Activated naive CD8-positive, alpha-beta T cell (primary cell): ENCODE measurements around the gene EXOG.
A peak's percentile ranks its signal among the peaks of the same experiment; 100 is the strongest.

Source experiments
- H3K27ac Mint-ChIP-seq: one replicate; pipeline ENCODE4 v1.8.0; 2021; ENCODE audit warnings: mixed read lengths
- H3K27me3 Mint-ChIP-seq: one replicate; pipeline ENCODE4 v1.8.0; 2021; ENCODE audit warnings: mixed read lengths
- H3K36me3 Mint-ChIP-seq: one replicate; pipeline ENCODE4 v1.8.0; 2021; ENCODE audit warnings: mixed read lengths
- H3K4me1 Mint-ChIP-seq: one replicate; pipeline ENCODE4 v1.8.0; 2021; ENCODE audit warnings: low read depth, mixed read lengths
- H3K4me3 Mint-ChIP-seq: one replicate; pipeline ENCODE4 v1.8.0; 2021; ENCODE audit warnings: mild to moderate bottlenecking, mixed read lengths
- H3K9me3 Mint-ChIP-seq: one replicate; pipeline ENCODE4 v1.8.0; 2021; ENCODE audit warnings: low read depth, mixed read lengths

Gene EXOG

DNA sequence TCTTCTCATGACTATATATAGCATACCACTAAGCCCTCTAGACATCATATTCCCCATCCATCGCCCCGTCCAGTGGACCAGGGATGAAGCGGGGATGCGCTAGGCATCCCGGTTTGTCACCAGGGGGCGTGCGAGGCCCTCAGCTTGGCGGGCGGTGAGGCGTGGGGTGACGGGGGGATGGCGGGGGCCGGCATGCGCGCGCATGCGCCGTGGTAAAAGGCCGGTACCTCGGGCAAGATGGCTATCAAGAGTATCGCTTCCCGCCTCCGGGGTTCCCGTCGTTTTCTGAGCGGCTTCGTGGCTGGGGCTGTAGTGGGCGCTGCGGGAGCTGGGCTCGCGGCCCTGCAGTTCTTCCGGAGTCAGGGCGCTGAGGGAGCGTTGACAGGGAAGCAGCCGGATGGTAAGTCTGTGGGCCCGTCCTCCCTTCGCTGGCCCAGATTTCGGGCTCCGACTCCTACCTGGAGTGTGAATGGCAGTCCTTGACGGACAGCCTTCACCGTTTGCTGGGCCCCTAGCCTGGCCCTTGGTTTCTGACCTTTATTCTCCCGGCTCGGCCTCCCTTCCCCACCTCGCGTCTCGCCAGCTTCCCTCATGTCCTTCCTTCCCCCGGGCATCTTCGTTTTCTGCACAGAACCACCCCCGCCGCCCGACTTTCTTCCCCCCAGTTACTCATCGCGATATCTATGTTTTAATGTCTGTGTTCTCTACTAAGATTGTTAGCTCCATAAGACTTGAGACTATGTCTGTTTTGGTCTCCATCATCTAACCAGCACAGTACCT lies at the start of gene EXOG:
Gene EXOG (plus strand): TSS at position 210 of the 780 bp plus-strand sequence. CDS start 28 bp downstream, at position 238.
- Mint-ChIP-seq H3K27me3 (no peaks in the 10 kb centered on the region), H3K4me3 (peak within 1 kb of the TSS; percentile 98), H3K4me1 (peaks cover 22% of the 10 kb centered on the region), H3K36me3 (peaks cover 5% of the 10 kb centered on the region), H3K27ac (peak within 1 kb of the TSS; percentile 92), H3K9me3 (no peaks in the 10 kb centered on the region)

DNA sequence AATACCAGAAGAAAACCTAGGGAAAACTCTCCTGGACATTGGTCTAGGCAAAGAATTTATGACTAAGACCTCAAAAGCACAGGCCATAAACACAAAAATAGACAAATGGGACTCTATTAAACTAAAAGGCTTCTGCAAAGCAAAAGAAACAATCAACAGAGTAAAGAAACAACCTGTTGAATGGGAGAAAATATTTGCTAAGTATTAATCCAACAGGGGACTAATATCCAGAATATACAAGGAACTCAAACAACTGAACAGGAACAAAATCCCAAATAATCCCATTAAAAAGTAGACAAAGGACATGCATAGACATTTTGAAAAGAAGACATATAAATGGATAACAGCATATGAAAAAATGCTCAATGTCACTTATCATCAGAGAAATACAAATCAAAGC lies 49.3 kb upstream of the EXOG start:
- H3K27ac Mint-ChIP-seq, result no peak overlapping the region
- H3K27me3 Mint-ChIP-seq, result no peaks in the 10 kb centered on the region
- no peak overlapping the region for H3K4me3 Mint-ChIP-seq
- no peaks in the 10 kb centered on the region for H3K9me3 Mint-ChIP-seq
- no peaks in the 10 kb centered on the region for H3K36me3 Mint-ChIP-seq
- no peaks in the 10 kb centered on the region for H3K4me1 Mint-ChIP-seq

- Mint-ChIP-seq H3K4me1 (peaks cover 14% of the 10 kb centered on the region), H3K9me3 (no peaks in the 10 kb centered on the region), H3K36me3 (no peaks in the 10 kb centered on the region), H3K27ac (no peak overlapping the region), H3K27me3 (no peaks in the 10 kb centered on the region), H3K4me3 (no peak overlapping the region)
Observed at GRCh38 chr3:38450853-38451252, 45.3 kb upstream of the EXOG start.

DNA sequence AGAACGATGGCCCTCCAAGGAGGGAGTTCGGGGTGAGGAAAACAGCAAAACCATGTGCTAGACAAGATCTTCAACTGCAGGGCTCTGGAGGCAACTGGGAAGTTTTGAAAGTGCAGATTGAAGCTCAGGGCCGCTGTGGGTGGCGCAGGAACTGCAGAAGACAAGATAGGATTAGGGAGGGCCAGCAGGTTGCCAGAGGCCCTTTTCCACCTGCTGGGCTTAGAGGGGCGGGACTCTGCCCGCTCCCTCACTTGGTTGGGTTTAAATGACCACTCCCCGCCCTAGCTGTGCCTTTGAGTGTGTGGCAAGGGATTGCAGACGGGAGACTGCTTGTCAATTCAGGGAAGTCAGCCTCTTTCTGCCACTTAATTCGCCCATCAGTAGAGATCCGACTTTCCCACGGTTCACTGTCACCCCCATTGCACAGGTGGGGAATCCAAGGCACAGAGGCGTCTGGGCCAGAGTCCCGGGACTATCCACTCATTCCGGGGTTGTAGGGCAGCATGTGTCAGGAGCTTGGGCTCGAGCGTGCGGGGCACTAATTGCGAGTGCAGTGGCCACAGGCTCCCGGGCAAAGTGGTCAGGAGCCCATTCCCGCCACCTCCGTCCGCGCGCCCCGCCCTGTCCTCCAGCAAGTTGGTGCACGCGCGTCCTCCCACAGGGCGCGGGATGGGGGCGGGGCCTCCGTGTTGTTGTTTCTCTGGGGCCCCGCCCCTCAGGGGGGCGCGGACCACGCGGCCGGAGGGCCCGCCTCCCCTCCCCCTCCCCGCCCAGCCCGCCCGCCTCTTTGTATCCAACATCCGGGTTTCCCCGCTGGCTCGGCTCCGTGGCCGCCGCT lies 42.8 kb upstream of the EXOG start, which contains the start of gene ACVR2B:
Gene ACVR2B (plus strand): TSS at position 816 of the 838 bp plus-strand sequence. CDS start 433 bp downstream, outside the sequence.
- Mint-ChIP-seq H3K27ac (peak within 1 kb of the TSS; percentile 90), H3K9me3 (no peaks in the 10 kb centered on the region), H3K27me3 (no peaks in the 10 kb centered on the region), H3K4me1 (peaks cover 17% of the 10 kb centered on the region), H3K36me3 (no peaks in the 10 kb centered on the region), H3K4me3 (peak within 1 kb of the TSS; percentile 96)

- Mint-ChIP-seq H3K4me1 (peaks cover 17% of the 10 kb centered on the region), H3K4me3 (no peak overlapping the region), H3K36me3 (no peaks in the 10 kb centered on the region), H3K27ac (no peak overlapping the region), H3K9me3 (no peaks in the 10 kb centered on the region), H3K27me3 (no peaks in the 10 kb centered on the region)
Observed at GRCh38 chr3:38453913-38454177, 42.3 kb upstream of the EXOG start.

DNA sequence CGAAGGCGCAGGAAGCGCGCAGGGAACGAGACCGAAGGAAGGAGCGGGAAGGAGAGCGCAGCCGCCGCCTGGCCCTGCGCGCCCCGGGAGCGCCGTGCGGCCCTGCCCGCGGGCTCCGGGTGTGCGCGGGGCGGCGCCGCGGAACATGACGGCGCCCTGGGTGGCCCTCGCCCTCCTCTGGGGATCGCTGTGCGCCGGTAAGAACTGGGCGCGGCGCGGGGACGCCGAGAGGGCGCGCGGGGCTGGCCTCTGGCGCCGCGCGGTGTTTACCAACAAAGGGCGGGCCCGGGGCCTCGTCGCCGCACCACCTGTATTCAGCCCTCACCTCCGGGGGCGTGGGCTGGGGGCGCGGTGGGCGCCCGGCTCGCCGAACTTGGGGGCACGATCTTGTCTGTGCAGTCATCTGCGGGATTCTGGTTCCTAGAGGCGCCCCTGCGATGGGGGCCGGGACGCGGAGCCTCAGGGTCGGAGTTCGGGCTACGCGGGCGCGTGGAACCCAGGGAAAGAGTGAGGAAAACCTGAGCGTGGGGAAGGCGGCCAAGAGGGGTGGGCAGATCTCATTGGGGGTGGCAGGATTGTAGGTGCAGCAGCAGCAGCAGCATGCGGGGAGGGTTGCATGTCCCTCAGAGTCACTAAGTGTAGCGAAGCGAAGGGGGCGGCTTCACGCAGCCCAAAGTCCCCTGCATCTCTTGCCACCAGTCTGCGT lies 41.8 kb upstream of the EXOG start:
- Mint-ChIP-seq H3K4me1 (peaks cover 17% of the 10 kb centered on the region), H3K27me3 (no peaks in the 10 kb centered on the region), H3K4me3 (peak overlapping the region; percentile 96), H3K27ac (peak overlapping the region; percentile 90), H3K36me3 (no peaks in the 10 kb centered on the region), H3K9me3 (no peaks in the 10 kb centered on the region)

DNA sequence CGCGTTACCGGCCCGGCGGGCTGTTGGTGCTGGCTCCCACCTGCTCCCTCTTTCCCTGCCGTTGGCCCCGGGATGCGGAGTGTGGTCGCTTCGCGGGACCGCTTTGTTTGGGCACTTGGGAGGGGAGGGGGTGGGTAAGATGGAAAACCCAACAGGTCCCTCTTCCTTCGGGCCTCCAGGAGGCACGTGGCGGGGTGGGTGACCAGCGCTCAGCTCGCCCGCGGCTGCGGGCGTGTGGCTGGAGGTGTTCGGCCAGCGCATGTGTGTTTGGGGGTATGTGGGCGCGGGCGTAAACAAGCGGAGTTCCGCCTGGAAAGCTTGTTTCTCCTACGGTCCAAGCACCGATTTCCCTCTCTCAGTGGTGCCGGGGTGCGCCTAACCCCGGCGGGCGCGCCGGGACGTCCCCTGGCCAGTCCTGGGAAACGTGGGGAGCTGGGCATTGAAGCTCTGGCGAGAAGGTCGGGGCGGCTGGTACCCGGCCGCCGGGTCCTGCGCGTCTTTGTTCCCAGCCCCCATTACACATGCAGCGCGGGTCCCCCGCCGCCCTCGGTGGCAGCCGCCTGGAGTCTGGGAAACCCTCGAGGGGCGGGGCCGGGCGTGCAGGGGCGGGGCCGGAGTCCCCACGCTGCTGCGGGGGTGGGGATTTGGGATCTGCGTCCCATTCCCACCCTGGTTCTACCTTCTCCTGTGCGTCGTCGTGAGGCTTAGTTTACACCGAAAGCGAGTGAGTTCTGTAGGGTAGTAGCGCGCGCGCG lies 41.1 kb upstream of the EXOG start:
- Mint-ChIP-seq H3K27ac (peak overlapping the region; percentile 46), H3K9me3 (no peaks in the 10 kb centered on the region), H3K4me1 (peaks cover 17% of the 10 kb centered on the region), H3K27me3 (no peaks in the 10 kb centered on the region), H3K36me3 (no peaks in the 10 kb centered on the region), H3K4me3 (peak overlapping the region; percentile 96)

GRCh38 chr3:38455639-38456430 lies 40.3 kb upstream of the EXOG start:
- Mint-ChIP-seq H3K27me3 (no peaks in the 10 kb centered on the region), H3K4me1 (peaks cover 17% of the 10 kb centered on the region), H3K36me3 (no peaks in the 10 kb centered on the region), H3K4me3 (peak overlapping the region; percentile 96), H3K9me3 (no peaks in the 10 kb centered on the region), H3K27ac (peak overlapping the region; percentile 46)

GRCh38 chr3:38457111-38458003 lies 38.8 kb upstream of the EXOG start:
- no peak overlapping the region for H3K4me3 Mint-ChIP-seq
- no peak overlapping the region for H3K27ac Mint-ChIP-seq
- no peaks in the 10 kb centered on the region for H3K36me3 Mint-ChIP-seq
- peaks cover 17% of the 10 kb centered on the region for H3K4me1 Mint-ChIP-seq
- no peaks in the 10 kb centered on the region for H3K27me3 Mint-ChIP-seq
- no peaks in the 10 kb centered on the region for H3K9me3 Mint-ChIP-seq

DNA sequence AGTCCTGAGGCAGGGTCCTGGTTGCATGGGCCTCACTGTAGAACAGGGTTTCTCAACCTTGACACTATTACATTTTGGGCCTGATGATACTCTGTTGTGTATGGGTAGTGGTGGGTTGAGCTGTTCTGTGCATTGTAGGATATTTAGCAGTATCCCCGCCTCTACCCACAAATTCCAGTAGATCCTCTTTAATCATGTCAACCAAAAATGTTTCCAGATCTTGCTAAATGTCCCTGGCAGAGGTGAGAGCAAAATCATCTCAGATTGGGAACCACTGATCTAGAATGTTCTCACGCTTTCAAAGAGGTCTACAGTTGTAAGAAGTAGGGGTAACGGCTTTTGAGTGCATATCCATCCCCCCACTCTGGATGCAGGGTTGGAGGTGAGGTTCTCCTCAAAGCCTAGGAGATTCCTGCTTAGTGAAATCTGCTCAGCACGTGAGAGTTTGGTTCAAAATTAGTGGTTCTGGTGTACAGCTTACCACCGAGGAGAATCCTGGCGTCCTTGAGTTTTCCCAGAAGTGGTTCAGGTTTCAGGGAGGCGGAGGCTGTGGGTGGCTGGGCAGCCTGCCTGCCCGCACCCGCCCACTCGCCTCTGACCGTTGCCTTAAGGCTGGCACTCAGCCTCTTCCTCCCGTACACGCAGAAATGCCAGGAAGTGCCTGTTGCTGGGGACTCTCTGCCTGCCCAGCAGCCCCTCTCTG lies 37.2 kb upstream of the EXOG start:
- no peaks in the 10 kb centered on the region for H3K27me3 Mint-ChIP-seq
- H3K4me1 Mint-ChIP-seq, result peaks cover 10% of the 10 kb centered on the region
- H3K4me3 Mint-ChIP-seq, result no peak overlapping the region
- no peak overlapping the region for H3K27ac Mint-ChIP-seq
- no peaks in the 10 kb centered on the region for H3K36me3 Mint-ChIP-seq
- H3K9me3 Mint-ChIP-seq, result no peaks in the 10 kb centered on the region

- Mint-ChIP-seq H3K4me3 (no peak overlapping the region), H3K27me3 (no peaks in the 10 kb centered on the region), H3K36me3 (no peaks in the 10 kb centered on the region), H3K4me1 (peaks cover 8% of the 10 kb centered on the region), H3K27ac (no peak overlapping the region), H3K9me3 (no peaks in the 10 kb centered on the region)
Observed at GRCh38 chr3:38459499-38460048, 36.6 kb upstream of the EXOG start.

GRCh38 chr3:38460377-38461270 lies 35.5 kb upstream of the EXOG start:
- Mint-ChIP-seq H3K36me3 (peaks cover 3% of the 10 kb centered on the region), H3K4me1 (peaks cover 5% of the 10 kb centered on the region), H3K9me3 (peaks cover 3% of the 10 kb centered on the region), H3K27ac (no peak overlapping the region), H3K27me3 (no peaks in the 10 kb centered on the region), H3K4me3 (no peak overlapping the region)
